ENCODE measurements around the gene CPNE4. TPM values are rescaled to one million over a fixed set of nuclear protein-coding genes. Genes with fewer than 3 reads are reported as not detected.

CPNE4 gene
- total RNA-seq, 1 donor from 2014 or later: 2.7 TPM

DNA sequence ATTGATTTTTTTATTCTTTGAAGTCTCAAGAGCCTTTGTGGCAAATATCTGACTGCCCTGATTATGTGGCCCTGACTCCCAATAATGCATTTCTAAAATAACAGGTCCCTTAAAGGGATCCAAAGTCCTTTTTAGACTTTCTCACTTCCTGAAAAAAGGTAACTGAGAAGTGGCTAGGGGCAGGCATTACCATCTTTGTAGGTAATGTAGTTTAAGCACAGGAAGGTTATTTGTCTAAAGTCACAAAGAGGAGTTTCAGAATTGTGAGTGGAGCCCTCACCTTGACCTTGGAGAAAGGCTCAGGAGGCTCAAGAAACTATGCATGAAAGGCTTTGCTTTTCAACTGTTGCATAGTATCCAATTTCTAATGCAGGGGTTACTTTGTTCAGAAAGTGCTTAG lies 389.2 kb downstream of the CPNE4 start:
- Mint-ChIP-seq H3K27ac (ENCODE audit: unreplicated experiment) (no peak overlapping the region), H3K4me1 (ENCODE audit: low read depth, unreplicated experiment) (no peaks in the 10 kb centered on the region), H3K9me3 (ENCODE audit: unreplicated experiment) (no peaks in the 10 kb centered on the region), H3K27me3 (ENCODE audit: unreplicated experiment) (no peaks in the 10 kb centered on the region), H3K4me3 (ENCODE audit: unreplicated experiment) (no peak overlapping the region), H3K36me3 (ENCODE audit: unreplicated experiment) (no peaks in the 10 kb centered on the region)
- no peak for DNase-seq
- TF ChIP-seq, protein P1, sequence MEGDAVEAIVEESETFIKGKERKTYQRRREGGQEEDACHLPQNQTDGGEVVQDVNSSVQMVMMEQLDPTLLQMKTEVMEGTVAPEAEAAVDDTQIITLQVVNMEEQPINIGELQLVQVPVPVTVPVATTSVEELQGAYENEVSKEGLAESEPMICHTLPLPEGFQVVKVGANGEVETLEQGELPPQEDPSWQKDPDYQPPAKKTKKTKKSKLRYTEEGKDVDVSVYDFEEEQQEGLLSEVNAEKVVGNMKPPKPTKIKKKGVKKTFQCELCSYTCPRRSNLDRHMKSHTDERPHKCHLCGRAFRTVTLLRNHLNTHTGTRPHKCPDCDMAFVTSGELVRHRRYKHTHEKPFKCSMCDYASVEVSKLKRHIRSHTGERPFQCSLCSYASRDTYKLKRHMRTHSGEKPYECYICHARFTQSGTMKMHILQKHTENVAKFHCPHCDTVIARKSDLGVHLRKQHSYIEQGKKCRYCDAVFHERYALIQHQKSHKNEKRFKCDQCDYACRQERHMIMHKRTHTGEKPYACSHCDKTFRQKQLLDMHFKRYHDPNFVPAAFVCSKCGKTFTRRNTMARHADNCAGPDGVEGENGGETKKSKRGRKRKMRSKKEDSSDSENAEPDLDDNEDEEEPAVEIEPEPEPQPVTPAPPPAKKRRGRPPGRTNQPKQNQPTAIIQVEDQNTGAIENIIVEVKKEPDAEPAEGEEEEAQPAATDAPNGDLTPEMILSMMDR (IDR thresholded peaks at IDR 0.05; ENCODE audit: partially characterized antibody, unreplicated experiment): no peak

DNA sequence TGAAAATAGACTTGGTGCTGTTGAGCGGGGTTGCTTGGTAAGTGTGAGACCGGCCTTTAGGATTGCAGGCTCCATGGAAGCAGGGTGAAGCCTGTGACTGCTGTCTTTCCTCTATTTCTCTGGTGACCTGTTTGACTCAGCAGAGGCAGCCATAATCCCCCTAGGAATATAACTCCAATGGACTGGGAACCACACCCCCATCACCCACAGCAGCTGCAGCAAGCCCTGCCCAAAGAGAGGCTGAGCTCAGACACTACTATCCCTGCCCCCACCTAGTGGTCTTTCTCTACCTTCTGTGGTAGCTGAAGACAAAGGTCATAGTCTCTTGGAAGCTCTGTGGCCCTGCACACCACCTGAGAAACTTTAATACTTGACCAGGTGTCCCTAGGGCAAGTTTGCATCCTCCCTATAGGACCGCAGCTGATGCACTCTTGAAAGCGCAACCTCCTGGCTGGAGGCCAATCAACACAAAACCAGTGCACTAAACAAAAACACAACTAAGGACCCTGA lies 398.5 kb downstream of the CPNE4 start:
- TF ChIP-seq, protein P1 (IDR thresholded peaks at IDR 0.05; ENCODE audit: partially characterized antibody, unreplicated experiment): no peak
- Mint-ChIP-seq H3K27me3 (ENCODE audit: unreplicated experiment) (no peaks in the 10 kb centered on the region), H3K4me1 (ENCODE audit: low read depth, unreplicated experiment) (no peaks in the 10 kb centered on the region), H3K36me3 (ENCODE audit: unreplicated experiment) (peaks cover 9% of the 10 kb centered on the region), H3K27ac (ENCODE audit: unreplicated experiment) (no peak overlapping the region), H3K4me3 (ENCODE audit: unreplicated experiment) (no peak overlapping the region), H3K9me3 (ENCODE audit: unreplicated experiment) (no peaks in the 10 kb centered on the region)
- DNase-seq: no peak

DNA sequence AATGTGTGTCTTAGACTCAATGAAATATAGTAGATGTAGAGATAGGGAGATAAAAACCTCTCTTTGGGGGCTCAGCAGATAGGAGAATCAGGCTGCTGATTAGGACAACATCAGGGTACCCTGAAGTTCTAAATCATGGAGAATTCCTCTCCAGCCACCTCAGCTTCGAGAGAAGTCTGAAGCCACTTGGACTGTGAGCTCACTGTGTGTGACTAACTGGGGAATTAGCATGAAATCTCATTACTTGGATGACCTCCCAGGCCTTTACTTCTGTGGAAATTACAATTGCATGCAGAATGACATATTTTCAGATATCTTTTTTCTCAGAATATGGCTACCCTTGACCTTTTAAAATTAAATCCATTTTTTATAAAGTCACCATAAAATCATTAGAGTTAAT lies 404.0 kb downstream of the CPNE4 start:
- Mint-ChIP-seq H3K9me3 (ENCODE audit: unreplicated experiment) (no peaks in the 10 kb centered on the region), H3K27me3 (ENCODE audit: unreplicated experiment) (no peaks in the 10 kb centered on the region), H3K4me3 (ENCODE audit: unreplicated experiment) (no peak overlapping the region), H3K36me3 (ENCODE audit: unreplicated experiment) (no peaks in the 10 kb centered on the region), H3K4me1 (ENCODE audit: low read depth, unreplicated experiment) (no peaks in the 10 kb centered on the region), H3K27ac (ENCODE audit: unreplicated experiment) (no peak overlapping the region)
- TF ChIP-seq, protein P1 (IDR thresholded peaks at IDR 0.05; ENCODE audit: partially characterized antibody, unreplicated experiment): no peak
- no peak for DNase-seq

DNA sequence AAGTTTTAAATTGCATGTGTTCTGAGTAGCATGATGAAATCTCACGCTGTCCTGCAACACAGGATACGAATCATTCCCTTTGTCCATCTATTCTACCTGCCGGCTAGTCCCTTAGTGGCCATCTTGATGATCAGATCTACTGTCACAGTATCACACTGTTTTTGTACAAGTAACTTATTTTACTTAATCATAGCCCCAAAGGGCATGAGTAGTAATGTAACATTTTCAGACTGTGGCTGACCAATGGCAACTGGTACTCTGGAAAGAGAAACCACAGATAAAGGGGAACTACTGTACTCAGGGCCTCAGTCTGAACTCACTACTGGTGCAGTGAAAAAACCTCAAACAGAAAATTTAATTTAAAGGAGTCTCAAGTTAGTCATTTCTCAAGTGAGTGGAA lies 404.7 kb downstream of the CPNE4 start:
- H3K36me3 Mint-ChIP-seq (ENCODE audit: unreplicated experiment): no peaks in the 10 kb centered on the region
- no peak for DNase-seq
- TF ChIP-seq, protein P1 (IDR thresholded peaks at IDR 0.05; ENCODE audit: partially characterized antibody, unreplicated experiment): no peak
- H3K9me3 Mint-ChIP-seq (ENCODE audit: unreplicated experiment): no peaks in the 10 kb centered on the region
- H3K27me3 Mint-ChIP-seq (ENCODE audit: unreplicated experiment): no peaks in the 10 kb centered on the region
- no peaks in the 10 kb centered on the region for H3K4me1 Mint-ChIP-seq (ENCODE audit: low read depth, unreplicated experiment)
- H3K4me3 Mint-ChIP-seq (ENCODE audit: unreplicated experiment): no peak overlapping the region
- H3K27ac Mint-ChIP-seq (ENCODE audit: unreplicated experiment): no peak overlapping the region

DNA sequence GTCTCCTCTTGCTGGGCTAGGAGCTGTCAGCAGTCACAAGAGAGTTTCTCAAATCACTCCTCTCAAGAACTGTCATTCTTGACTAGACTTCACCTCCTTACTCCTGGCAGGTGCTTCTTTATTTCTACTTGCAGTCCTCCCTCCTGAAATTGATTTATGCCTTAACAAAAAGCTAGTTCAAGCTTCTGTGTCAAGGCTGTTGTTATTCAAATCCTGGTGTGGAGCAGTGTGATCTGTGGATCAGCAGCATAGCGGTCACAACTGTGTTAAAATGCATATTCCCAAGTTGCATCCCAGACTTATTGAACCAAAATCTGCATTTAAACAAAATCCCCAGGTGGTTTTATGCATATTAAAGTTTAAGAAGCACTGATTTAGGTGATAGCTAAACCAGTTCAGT lies 411.4 kb downstream of the CPNE4 start:
- no peak for DNase-seq
- no peaks in the 10 kb centered on the region for H3K36me3 Mint-ChIP-seq (ENCODE audit: unreplicated experiment)
- no peaks in the 10 kb centered on the region for H3K9me3 Mint-ChIP-seq (ENCODE audit: unreplicated experiment)
- no peak overlapping the region for H3K4me3 Mint-ChIP-seq (ENCODE audit: unreplicated experiment)
- peaks cover 2% of the 10 kb centered on the region for H3K27me3 Mint-ChIP-seq (ENCODE audit: unreplicated experiment)
- H3K27ac Mint-ChIP-seq (ENCODE audit: unreplicated experiment): no peak overlapping the region
- TF ChIP-seq, protein P1 (IDR thresholded peaks at IDR 0.05; ENCODE audit: partially characterized antibody, unreplicated experiment): no peak
- H3K4me1 Mint-ChIP-seq (ENCODE audit: low read depth, unreplicated experiment): no peaks in the 10 kb centered on the region

Data from glutamatergic neuron (in vitro differentiated cells).